Activated effector memory CD4-positive, alpha-beta T cell treated with Interleukin-2 at 50 U/mL for 16 hours (primary cell): ENCODE data around the gene CACNA2D3.

Source experiments
- DNase-seq: peaks from one replicate; pipeline ENCODE4 v3.0.0-alpha.2; 2020

CACNA2D3 gene

DNA sequence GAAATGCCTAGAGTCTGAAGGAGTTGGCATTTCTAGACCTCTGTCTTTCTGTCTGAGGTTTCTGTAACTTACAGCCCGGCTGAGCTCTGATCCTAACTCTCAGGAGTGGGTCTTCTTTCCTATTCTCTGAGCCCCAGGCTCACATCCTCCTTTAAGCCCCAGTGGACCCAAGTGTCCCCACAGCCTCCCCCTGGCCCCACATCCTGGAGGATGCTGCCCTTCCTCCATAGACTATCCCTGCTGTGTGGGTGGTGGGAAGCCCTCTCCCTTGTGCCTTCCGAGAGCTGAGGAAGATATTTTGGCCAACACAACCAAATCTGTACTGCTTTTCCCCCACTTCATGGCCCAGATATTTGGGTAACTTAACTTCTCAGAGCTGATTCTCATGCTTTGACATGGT, 654.2 kb downstream of the CACNA2D3 start:
- DNase-seq = no peak

DNA sequence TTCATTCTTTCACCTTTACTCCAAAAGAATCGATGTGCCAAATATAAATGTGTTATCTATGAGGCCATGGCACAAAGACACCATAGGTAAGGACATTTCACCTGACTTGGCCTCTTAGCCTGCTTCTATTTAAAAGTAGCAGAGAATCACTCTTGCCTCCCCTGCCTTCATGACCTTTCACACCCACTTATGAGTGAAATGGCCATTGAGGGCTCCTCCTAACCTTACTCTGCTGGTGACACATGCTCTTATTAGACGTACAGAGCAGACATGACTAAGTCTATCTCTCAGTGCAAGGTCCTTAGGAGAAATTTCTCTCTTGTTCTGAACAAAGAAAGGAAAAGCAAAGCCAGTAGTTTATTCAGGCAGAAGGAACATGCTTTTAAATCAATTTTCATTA, 654.8 kb downstream of the CACNA2D3 start:
- no peak for DNase-seq

DNA sequence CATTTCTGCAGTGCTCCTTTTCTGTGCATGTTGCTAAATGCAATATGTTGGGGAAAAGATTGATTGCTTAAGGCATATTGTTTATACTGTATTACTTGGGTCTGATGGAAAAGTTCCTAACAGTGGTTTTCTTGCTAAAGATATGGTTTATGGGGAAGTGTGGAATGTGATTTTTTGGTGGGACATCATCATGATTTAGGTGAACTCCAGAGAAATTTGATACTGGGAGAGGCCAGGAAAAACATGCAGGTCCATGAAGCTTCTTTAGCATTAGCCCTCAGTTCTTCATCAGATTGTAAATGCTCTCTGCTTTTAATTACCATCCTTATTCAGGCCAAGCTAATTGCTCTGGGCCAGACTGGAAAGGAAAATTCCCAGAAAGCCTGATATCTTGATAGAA, 658.0 kb downstream of the CACNA2D3 start:
- DNase-seq = no peak

DNA sequence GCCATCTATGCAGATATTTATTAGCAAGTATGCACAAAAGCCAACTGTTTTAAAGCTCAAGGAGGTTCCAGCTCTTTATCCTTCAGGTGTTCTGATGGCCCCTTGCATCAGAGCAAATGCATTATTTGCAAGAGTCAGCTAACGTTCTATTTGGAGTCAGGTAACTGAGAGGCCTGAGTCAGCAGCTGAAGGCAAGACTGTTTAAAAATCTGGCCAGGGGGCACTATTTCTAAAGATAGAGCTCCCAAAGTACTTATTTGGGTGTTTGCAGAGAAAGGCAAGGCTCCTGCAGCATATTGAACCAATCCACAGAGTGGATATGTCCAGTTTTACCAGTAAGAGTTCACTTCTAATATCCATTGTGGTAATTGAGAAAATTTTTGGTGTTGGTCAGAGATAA, 659.4 kb downstream of the CACNA2D3 start:
- DNase-seq = no peak

DNA sequence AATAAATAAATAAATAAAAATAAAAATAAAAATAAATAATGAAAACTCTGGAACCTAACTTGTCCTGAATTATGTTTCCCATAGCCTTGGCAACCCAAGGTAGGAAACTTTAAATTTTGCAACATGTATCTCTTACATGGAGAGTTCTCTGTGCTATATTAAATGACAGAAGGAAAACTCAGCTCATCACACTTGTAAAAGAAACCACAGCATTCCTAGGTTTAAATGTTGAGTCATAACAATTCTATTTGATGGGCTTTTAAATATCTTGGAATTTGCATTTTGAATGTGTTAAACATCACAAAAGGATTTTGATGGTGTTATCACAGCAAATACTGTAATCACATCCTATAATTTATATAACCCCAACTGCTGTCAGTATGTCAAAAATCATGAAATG, 661.3 kb downstream of the CACNA2D3 start:
- DNase-seq = no peak

DNA sequence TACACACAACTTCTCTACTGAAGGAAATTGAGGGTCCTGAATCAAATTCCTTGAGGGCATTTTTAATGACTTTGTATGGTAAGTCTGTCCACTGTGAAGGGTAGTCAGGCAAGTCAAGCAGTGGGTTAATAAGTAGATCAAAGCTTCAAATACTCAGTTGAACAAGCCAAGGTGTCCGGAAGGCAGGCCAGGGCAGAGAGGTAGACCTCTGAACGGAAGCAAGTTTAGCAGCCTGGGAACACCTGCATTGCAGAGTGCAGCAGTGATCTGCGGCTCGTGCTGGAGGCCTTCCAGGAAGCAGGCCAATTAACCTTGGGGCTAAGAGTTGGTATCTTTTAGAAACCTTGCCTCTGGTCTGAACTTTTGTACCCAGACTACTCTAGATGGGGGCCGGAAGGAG, 661.7 kb downstream of the CACNA2D3 start:
- DNase-seq = no peak

DNA sequence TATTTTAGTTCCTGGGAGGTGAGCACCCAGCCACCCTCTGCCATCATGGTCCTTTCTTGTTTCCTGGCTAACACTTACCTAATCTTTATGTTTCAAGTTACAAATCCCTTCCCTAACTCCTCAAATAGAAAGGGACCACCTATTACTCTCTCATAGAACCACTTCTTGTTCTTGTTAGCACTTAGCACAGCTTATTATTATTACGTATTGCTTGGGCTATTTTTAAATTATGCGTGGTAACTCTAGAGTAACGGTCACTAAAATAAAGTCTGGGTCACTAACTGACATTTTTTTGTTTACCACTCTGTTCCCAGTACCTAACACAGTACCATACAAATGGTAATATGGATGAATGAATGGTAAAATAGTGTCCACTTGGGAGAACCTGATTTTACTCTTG, 663.6 kb downstream of the CACNA2D3 start:
- no peak for DNase-seq

DNA sequence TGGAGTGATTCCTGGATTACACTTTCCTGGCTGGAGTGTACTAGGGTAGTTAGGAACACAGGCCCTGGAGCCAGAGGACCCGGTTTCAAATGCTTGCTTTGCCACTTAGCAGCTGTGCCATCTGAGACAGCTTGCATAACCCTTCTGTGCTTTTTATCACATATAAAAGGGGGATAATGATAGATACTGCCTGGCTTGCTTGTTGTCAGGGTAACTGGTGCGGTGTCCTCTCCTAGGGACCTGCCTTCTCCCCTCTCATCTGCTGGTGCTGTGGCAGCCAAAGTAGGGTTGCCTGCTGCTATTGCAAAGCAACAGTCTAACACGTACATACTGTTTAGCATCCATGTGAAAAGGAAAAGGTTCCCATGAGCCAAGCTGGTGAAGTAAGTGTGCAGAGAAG, 667.7 kb downstream of the CACNA2D3 start:
- DNase-seq = no peak

DNA sequence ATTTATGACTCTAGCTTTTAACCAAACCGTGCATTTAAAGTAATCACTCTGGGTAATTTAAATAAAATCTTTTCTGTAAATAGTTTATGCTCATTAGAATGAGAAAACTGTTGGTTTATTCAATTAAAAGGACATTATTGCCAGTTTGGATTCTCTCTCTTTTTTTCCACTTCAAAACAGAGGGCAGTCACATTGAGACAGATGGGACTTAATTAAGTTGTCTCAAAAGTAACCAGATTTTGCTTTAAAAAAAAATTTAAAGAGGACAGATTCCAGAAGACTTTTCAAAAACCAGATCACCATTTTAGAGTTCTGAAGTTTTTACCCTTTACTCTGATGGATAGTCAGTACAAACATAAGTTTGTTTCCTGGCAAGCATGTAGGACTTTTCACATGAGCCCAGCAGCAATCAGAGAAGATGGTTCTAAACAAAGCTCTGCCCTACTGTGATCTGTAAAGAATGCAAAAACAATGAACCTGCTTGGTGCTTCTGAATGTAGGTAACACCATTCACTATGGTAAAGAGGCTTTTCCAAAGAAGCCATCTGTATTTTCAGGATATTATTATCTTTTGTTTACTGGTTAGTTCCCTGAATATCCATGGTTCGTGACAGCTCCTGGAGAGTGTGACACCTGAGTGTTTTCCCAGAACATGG, 669.3 kb downstream of the CACNA2D3 start:
- DNase-seq = no peak

DNA sequence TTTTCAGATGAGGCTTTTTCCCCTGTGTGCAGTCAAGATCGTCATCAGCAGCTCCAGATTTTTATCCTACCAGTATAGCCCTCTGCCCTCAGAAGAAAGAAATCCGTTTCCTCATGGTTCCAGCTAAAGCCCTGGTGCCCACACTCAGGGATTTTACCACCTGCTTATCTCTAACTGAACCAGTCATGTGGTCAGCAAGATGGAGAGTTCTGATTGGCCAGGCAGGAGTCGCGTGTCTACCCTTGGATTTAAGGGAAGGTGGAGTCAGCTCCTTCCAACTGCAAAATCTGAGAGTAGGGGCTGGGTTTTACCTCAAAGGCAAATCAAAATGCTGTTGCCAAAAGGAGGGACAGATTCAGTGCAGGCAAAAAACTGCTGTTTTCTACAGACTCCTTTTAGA, 670.2 kb downstream of the CACNA2D3 start:
- no peak for DNase-seq

DNA sequence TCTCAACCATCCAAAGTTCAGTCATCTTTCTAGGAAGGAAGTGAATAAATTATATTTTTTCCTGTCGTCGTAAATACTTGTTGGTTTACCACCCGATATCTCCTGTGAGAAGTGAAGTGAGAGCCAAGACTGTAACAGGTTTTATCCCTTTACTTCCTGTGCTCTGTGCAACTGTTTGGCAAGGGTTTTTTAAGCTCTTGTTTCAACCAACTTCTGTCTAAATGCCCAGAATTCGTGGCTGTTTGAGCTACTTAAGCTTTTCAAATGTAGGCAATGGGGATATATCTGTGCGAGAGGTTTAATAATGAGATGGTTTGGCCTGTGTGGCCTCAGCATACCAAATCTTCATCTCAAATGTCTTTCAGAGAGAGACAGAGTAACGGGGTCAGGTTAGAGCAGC, 670.8 kb downstream of the CACNA2D3 start:
- no peak for DNase-seq

DNA sequence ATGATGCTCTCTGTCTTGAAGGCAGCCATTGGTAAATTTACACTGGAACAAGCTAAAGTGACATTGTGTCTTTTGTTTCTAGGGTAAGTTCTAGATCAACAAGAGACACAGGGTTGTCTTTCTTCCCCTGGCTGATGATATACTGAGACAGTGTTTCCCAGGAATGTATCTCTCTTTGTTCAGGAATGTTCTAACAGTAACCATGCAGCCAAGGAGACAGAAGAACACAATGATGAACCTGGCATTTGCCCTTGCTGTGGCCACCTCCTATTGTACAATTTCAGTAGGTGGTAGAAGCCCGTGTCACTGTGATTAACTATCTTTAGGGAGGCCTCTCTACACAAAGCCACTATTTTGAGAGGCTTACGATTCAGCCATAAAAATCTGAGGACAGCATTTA, 674.8 kb downstream of the CACNA2D3 start:
- DNase-seq = no peak

DNA sequence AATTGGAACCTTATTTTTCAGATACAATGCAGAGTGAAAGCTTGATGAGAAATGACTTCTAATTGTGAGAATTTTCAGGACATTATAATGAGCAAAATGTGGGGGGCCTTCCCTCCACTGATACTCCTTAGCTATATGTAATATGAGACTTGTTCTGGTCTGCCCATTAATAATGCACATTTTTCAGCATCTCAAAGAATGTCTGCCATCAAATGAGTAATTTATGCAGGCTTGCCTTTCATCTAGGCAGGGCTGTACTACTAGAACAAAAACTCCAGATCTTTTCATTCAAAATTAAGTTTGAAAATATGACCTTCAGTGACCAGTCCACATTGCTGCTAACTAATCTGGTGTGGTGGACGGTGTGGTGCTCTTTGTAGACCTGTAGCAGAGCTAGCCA, 678.1 kb downstream of the CACNA2D3 start:
- no peak for DNase-seq

DNA sequence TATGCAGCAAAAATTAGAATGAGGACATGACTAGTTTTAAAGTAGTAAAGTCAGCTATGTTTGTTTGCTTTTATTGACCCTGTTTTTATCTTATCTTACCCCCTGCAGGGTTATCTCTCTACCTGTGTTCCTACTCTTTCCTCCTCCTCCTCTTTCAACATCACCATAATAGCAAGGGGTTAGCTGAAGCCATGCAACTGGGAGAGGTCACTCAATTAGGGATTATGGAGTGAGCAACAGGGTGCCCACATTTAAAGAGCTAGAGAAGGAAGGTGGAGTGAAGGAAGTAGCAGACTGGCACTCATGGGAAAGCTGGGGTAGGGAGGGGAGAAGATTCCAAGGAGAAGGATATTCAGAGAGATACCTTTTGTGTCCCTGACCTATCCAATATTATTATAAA, 679.6 kb downstream of the CACNA2D3 start:
- no peak for DNase-seq

DNA sequence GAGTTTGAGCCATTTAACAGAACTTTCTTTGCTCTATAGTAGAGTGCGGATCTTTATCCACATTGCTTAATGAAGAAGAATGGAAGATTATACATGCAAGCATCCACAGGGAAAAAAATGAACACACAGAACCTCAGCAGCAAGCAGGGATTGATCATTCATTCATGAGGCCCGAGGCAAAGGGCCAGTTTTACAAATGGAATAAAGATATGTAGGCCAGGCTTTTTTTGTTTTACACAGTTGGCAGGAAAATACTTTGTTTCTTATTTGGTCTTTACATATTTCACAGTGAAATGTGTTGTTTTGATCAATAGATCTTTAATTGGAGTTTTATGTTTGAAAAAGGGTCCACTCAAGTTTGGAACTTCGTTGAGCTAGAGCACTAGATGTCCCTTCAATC, 688.0 kb downstream of the CACNA2D3 start:
- no peak for DNase-seq

DNA sequence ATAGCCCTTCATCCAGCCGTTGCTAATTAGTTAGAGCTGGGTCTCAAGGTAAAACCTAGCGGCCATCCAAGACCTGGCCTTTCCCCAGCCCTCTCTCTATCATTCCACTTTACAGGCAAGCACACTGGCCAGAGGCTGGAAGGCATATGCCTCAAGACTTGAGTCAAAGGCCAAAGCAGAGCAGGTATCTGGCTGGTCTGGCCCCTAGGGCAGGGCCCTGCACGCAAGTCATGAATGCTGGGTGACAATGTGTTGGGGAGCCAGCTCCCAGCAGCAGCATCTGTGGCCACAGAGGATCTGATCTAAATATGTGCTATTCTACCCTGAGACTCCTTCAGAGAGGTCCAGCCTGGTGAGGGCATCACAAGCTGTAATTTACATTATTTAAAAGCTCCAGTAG, 691.9 kb downstream of the CACNA2D3 start:
- no peak for DNase-seq

DNA sequence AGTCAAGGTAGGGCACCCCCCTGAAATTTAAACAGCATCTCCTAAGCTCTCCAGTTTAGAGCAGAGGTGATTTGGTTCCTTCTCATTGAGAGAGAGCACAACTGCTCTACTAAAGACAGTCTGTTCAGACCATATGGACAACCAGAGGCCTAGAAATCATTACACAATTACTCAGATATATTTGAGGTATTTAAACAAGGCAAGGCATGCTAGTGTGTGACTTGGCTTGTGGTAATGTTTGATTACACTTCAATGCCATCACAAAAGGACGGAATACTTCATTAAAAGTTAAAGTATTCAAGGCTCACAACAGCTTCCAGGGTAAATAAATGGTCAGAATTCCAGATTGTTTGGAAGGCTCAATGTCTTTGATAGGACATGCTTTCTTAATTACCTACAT, 695.3 kb downstream of the CACNA2D3 start:
- DNase-seq = no peak

DNA sequence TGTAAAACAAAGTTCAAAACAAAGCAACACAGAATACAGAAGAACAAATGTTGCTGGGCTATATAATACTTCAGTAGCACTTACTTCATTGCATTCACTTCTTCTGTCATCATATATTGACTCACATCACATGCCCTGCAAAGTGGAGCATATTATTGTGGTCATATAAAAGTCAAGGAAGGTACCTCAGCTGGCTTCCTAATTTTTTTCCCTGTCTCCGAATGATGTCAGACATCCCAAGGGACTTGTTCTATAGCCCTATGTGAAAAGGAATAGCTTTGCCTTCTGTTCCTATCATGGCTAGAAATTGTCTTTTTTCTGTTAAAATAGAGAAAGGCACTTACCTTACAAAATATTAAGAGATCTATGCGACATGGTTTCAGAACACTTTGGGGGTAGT, 696.1 kb downstream of the CACNA2D3 start:
- DNase-seq = no peak

DNA sequence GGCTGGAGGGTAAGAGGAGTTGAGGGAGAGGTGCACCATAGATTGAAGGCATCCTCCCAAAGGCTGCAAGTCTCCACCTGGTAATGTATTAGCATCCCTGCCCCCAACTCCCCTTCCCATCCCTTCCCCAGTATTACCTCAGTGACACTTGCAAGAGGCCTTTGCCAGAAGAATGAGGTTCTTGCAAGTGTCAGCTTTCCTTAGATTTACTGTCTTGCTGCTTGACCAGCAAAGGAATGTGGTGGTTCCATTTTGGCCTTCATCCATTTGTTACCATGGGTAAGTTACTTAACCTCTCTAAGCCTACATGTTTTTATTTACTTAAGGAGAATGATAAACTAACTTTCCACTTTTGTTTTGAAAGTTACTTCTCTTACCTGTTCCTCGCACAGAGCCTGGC, 696.6 kb downstream of the CACNA2D3 start:
- no peak for DNase-seq

DNA sequence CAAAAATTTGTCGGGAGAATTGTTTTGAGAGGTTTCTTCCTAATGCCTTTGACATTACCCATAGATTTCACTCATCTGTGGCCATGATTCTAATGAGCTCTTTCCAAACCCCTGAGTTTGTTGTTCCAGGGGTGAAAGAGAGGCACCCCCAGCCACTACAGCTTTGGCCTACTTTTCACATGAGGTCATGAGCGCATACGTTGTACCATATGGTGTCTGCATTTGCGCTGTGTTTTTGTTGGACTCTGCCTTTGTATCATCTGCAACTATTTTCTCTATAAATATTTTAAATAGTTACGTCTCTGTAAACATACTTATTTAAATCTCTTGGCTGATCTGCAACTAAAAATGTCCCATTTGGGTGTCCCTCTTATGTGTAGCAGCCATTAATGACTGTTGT, 697.6 kb downstream of the CACNA2D3 start:
- DNase-seq = no peak

DNA sequence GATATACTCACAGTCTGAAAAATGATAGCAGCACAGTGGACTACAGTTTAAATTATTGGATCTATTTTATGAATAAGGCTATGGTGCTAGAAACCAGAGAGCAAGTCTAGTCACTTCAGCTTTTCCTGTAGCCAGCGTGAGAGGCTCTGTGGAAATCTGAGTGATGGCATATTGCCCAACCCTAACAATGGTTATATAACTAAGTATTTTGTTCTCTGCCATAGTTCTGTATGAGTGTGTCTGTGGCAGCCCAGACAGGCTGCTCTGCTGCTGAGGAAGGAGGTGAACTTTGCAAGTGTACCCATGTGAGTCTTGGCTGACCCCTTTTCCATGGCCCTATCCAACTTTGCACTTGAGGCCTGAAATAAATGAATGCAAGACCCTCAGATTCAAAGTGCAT, 699.9 kb downstream of the CACNA2D3 start:
- no peak for DNase-seq

DNA sequence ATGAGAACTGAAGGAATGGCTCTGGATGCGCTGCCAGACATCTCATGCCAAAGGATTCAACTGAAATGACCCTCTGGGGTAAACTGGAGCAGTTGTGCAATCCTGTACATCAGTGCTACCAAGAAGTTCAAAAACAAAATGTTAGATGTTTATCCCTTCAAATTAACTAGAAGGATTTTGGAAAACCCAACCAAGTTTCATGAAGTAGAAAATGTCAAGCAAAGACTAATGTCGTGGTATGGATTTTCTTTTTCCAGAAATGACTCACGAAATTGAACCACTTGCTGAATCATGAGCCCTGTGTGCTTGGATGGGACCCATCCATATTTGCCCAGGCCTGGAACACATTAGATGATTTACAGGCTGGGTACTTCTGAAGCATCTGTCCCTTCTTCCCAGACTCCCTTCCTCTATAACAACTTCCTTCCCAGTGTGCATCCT, 703.9 kb downstream of the CACNA2D3 start:
- no peak for DNase-seq

DNA sequence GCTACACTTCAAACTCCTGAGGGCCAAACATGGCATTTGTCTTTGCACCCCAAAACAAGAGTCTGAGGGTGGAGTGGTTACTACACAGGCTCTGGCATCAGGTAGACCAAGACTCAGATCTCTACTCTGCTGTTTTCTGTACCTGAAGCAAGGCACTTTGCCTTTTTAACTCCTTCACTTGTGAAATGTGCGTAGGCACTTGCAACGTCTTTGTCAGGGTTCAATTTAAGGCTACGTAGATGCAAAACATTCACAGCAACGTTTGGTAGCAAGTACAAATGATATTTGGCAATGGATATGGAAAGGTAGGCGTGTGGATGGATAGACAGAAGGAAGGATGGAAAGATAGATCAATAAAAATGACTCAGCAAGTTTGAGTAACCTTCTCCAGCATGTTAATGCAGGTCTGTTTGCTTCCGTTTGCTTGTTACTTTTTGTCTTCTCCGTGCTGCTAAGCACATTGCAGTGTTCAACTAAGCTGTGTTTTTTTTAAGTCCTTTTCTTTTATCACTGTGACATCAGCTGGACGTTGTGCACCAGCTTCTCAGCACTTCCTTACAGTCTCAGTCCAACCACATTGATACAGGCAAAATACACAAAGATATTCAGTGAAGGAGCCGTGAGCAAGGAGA, 704.8 kb downstream of the CACNA2D3 start:
- no peak for DNase-seq

DNA sequence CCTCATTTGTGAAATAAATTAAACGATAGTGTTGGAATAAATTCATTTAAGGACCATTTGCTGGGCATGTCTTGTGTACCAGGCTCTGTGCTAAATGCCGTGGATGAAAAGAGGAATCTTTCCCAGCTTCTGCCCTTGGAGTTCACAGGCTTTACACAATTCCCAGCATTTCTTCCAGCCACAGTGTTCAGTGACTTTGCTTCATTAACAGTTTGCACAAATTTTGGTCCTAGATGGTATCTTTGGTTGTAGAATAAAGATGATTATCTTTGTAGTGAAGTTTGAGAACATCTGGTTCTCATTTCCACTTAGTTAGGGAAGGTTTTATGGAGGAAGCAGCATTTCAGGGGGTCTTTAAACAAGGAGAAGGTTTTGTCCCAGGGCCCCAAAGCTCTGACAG, 705.4 kb downstream of the CACNA2D3 start:
- no peak for DNase-seq

DNA sequence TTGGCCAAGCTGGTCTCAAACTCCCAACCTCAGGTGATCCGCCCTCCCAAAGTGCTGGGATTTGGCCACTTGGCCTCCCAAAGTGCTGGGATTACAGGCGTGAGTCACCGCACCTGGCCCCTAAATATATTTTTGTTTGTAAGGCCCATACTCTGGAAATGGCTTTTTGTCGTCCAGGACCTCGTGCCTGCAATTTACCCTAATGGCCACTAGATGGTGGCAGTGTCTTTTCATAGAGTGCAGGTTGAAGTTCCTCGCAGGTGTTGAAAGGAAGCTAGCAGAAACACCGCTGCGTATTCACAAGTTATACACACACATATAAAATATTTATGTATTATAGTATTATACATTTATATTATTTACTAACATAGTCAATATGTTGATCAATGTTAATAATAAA, 708.3 kb downstream of the CACNA2D3 start:
- no peak for DNase-seq
